ENCODE measurements around the gene STARD9.

DNA sequence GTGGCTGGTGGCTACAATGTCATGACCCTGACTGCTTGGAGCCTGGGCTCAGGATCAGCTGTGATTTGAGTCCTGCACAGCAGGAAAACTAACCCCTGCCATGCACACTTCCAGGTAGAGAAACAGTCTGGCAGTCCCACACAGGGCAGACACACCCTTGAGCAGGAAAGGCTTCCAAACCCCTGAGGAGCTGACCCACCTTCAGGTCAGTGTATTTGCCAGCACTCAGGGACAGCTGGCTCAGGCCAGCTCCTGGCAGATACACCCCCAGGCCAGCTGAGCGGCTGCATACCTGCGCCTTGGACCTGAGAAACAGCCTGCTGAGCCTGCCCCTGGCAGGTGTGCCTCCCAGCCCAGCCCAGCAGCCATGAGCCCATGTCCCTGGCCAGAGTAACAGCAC is 183.7 kb downstream of the STARD9 start:
- TF ChIP-seq POLR2A (IDR thresholded peaks at IDR 0.05; ENCODE audit: low read depth, low read length) (no peak), BHLHE40 (IDR thresholded peaks at IDR 0.05; ENCODE audit: low read depth, low read length) (no peak), NFE2L2 (IDR thresholded peaks at IDR 0.05; ENCODE audit: low read depth, low read length) (no peak), CEBPB (IDR thresholded peaks at IDR 0.05; ENCODE audit: low read depth, low read length) (no peak), RAD21 (IDR thresholded peaks at IDR 0.05; ENCODE audit: low read length) (no peak), MAFK (IDR thresholded peaks at IDR 0.05; ENCODE audit: low read depth, low read length) (no peak), RCOR1 (IDR thresholded peaks at IDR 0.05; ENCODE audit: insufficient replicate concordance, low read length) (no peak), MAZ (IDR thresholded peaks at IDR 0.05; ENCODE audit: borderline replicate concordance, low read depth, low read length) (no peak), SMC3 (IDR thresholded peaks at IDR 0.05; ENCODE audit: low read depth, low read length) (no peak), FOS (IDR thresholded peaks at IDR 0.05; ENCODE audit: low read depth, low read length) (no peak)
- TF ChIP-seq, protein P1, sequence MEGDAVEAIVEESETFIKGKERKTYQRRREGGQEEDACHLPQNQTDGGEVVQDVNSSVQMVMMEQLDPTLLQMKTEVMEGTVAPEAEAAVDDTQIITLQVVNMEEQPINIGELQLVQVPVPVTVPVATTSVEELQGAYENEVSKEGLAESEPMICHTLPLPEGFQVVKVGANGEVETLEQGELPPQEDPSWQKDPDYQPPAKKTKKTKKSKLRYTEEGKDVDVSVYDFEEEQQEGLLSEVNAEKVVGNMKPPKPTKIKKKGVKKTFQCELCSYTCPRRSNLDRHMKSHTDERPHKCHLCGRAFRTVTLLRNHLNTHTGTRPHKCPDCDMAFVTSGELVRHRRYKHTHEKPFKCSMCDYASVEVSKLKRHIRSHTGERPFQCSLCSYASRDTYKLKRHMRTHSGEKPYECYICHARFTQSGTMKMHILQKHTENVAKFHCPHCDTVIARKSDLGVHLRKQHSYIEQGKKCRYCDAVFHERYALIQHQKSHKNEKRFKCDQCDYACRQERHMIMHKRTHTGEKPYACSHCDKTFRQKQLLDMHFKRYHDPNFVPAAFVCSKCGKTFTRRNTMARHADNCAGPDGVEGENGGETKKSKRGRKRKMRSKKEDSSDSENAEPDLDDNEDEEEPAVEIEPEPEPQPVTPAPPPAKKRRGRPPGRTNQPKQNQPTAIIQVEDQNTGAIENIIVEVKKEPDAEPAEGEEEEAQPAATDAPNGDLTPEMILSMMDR (conservative IDR thresholded peaks at IDR 0.05; ENCODE audit: low read depth, low read length), result no peak
- TF ChIP-seq, protein P2, sequence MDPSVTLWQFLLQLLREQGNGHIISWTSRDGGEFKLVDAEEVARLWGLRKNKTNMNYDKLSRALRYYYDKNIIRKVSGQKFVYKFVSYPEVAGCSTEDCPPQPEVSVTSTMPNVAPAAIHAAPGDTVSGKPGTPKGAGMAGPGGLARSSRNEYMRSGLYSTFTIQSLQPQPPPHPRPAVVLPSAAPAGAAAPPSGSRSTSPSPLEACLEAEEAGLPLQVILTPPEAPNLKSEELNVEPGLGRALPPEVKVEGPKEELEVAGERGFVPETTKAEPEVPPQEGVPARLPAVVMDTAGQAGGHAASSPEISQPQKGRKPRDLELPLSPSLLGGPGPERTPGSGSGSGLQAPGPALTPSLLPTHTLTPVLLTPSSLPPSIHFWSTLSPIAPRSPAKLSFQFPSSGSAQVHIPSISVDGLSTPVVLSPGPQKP (IDR thresholded peaks at IDR 0.05; ENCODE audit: borderline replicate concordance, low read depth, low read length), result no peak

Data from IMR-90 (cell line).